ENCODE results near the gene CEP112. TPM values are rescaled to one million over a fixed set of nuclear protein-coding genes. Genes with fewer than 3 reads are reported as not detected.

The CEP112 gene
- total RNA-seq, 1 donor from 2014 or later, result 14.5 TPM

- TF ChIP-seq CTCF (IDR thresholded peaks at IDR 0.05; ENCODE audit: borderline replicate concordance), result no peak
- intact Hi-C loops (cut with micrococcal nuclease), result no loop called here
- Histone ChIP-seq H3K4me3 (no peak overlapping the region), H3K36me3 (peaks cover 31% of the 10 kb centered on the region), H3K27ac (replicated peaks) (no peak overlapping the region), H3K27me3 (ENCODE audit: low read depth) (no peaks in the 10 kb centered on the region), H3K4me1 (no peaks in the 10 kb centered on the region), H3K9me3 (replicated peaks) (peaks cover 19% of the 10 kb centered on the region)
- no peak for DNase-seq
These were observed 53.8 kb downstream of the CEP112 start for GRCh38 chr17:66138120-66138519.

GRCh38 chr17:66135896-66136295 lies 56.0 kb downstream of the CEP112 start:
- Histone ChIP-seq H3K27ac (replicated peaks) (no peak overlapping the region), H3K36me3 (peaks cover 43% of the 10 kb centered on the region), H3K4me3 (no peak overlapping the region), H3K4me1 (no peaks in the 10 kb centered on the region), H3K9me3 (replicated peaks) (peaks cover 19% of the 10 kb centered on the region), H3K27me3 (ENCODE audit: low read depth) (no peaks in the 10 kb centered on the region)
- intact Hi-C loops (cut with micrococcal nuclease), result no loop called here
- no peak for TF ChIP-seq CTCF (IDR thresholded peaks at IDR 0.05; ENCODE audit: borderline replicate concordance)
- DNase-seq, result no peak

- Histone ChIP-seq H3K4me1 (no peaks in the 10 kb centered on the region), H3K27me3 (ENCODE audit: low read depth) (no peaks in the 10 kb centered on the region), H3K36me3 (peaks cover 43% of the 10 kb centered on the region), H3K27ac (replicated peaks) (no peak overlapping the region), H3K4me3 (no peak overlapping the region), H3K9me3 (replicated peaks) (peaks cover 19% of the 10 kb centered on the region)
- TF ChIP-seq CTCF (IDR thresholded peaks at IDR 0.05; ENCODE audit: borderline replicate concordance), result no peak
- intact Hi-C loops (cut with micrococcal nuclease), result no loop called here
- no peak for DNase-seq
These were observed 56.7 kb downstream of the CEP112 start for GRCh38 chr17:66135219-66135618.

- no peaks in the 10 kb centered on the region for H3K4me1 ChIP-seq
- no peak overlapping the region for H3K27ac ChIP-seq (replicated peaks)
- no peak overlapping the region for H3K4me3 ChIP-seq
- H3K9me3 ChIP-seq (replicated peaks), result no peaks in the 10 kb centered on the region
- no peaks in the 10 kb centered on the region for H3K27me3 ChIP-seq (ENCODE audit: low read depth)
- no peak for TF ChIP-seq CTCF (IDR thresholded peaks at IDR 0.05; ENCODE audit: borderline replicate concordance)
- peaks cover 16% of the 10 kb centered on the region for H3K36me3 ChIP-seq
- intact Hi-C loops (cut with micrococcal nuclease), result no loop called here
- DNase-seq, result no peak
These were observed 62.2 kb downstream of the CEP112 start for GRCh38 chr17:66129759-66130158.

- no peak overlapping the region for H3K27ac ChIP-seq (replicated peaks)
- no peaks in the 10 kb centered on the region for H3K4me1 ChIP-seq
- no peak for TF ChIP-seq CTCF (IDR thresholded peaks at IDR 0.05; ENCODE audit: borderline replicate concordance)
- H3K36me3 ChIP-seq, result peaks cover 20% of the 10 kb centered on the region
- H3K4me3 ChIP-seq, result no peak overlapping the region
- no peaks in the 10 kb centered on the region for H3K9me3 ChIP-seq (replicated peaks)
- intact Hi-C loops (cut with micrococcal nuclease), result no loop called here
- no peak for DNase-seq
- H3K27me3 ChIP-seq (ENCODE audit: low read depth), result no peaks in the 10 kb centered on the region
These were observed 65.7 kb downstream of the CEP112 start for GRCh38 chr17:66126231-66126630.

GRCh38 chr17:66123163-66123562 lies 68.8 kb downstream of the CEP112 start:
- H3K27me3 ChIP-seq (ENCODE audit: low read depth), result no peaks in the 10 kb centered on the region
- H3K4me1 ChIP-seq, result no peaks in the 10 kb centered on the region

More at GRCh38 chr17:66123163-66123562, 68.8 kb downstream of the CEP112 start:
- Histone ChIP-seq H3K4me3 (no peak overlapping the region), H3K27ac (replicated peaks) (no peak overlapping the region), H3K9me3 (replicated peaks) (no peaks in the 10 kb centered on the region), H3K36me3 (peaks cover 20% of the 10 kb centered on the region)
- no peak for TF ChIP-seq CTCF (IDR thresholded peaks at IDR 0.05; ENCODE audit: borderline replicate concordance)
- no peak for DNase-seq
- intact Hi-C loops (cut with micrococcal nuclease), result no loop called here
